WTC11 (cell line): ENCODE measurements around the gene MCRIP2. TPM values are rescaled to one million over a fixed set of nuclear protein-coding genes. Genes with fewer than 3 reads are reported as not detected.
A peak's percentile ranks its signal among the peaks of the same experiment; 100 is the strongest.

ENCODE experiments used
- ATF1 ChIP-seq: sonication (generic); formaldehyde crosslinking; IDR thresholded peaks from 2 replicates; pipeline ENCODE4 v1.8.1; 2023; ENCODE audit warnings: mild to moderate bottlenecking, moderate library complexity, missing genetic modification reagents
- E2F4 ChIP-seq: sonication (generic); formaldehyde crosslinking; IDR thresholded peaks from 2 replicates; pipeline ENCODE4 v1.8.1; 2022; ENCODE audit warnings: low read depth, mild to moderate bottlenecking, moderate library complexity, missing genetic modification reagents, borderline replicate concordance
- E2F5 ChIP-seq: sonication (generic); formaldehyde crosslinking; IDR thresholded peaks from 2 replicates; pipeline ENCODE4 v1.8.1; 2022; ENCODE audit warnings: mild to moderate bottlenecking, moderate library complexity, missing genetic modification reagents
- FOXP1 ChIP-seq: sonication (generic); formaldehyde crosslinking; IDR thresholded peaks from 2 replicates; pipeline ENCODE4 v1.8.0; 2022; ENCODE audit warnings: missing genetic modification reagents, mild to moderate bottlenecking, moderate library complexity, borderline replicate concordance
- GABPB1 ChIP-seq: sonication (generic); formaldehyde crosslinking; IDR thresholded peaks from 2 replicates; pipeline ENCODE4 v1.8.1; 2023; ENCODE audit warnings: mild to moderate bottlenecking, missing genetic modification reagents
- GTF2I ChIP-seq: fragments of 250-450 bp; sonication (Bioruptor Pico); conservative IDR thresholded peaks from 2 replicates; pipeline ENCODE4 v1.4.0; 2021; ENCODE audit warnings: mild to moderate bottlenecking
- JUN ChIP-seq: sonication (generic); formaldehyde crosslinking; IDR thresholded peaks from 2 replicates; pipeline ENCODE4 v1.8.0; 2023; ENCODE audit warnings: mild to moderate bottlenecking, missing genetic modification reagents
- KAT7 ChIP-seq: sonication (generic); formaldehyde crosslinking; IDR thresholded peaks from 2 replicates; pipeline ENCODE4 v1.8.1; 2023; ENCODE audit warnings: missing genetic modification reagents, mild to moderate bottlenecking, borderline replicate concordance
- MYBL2 ChIP-seq: sonication (generic); formaldehyde crosslinking; IDR thresholded peaks from 2 replicates; pipeline ENCODE4 v1.8.1; 2023; ENCODE audit warnings: mild to moderate bottlenecking, moderate library complexity, missing genetic modification reagents
- NR1H2 ChIP-seq: sonication (generic); formaldehyde crosslinking; IDR thresholded peaks from 2 replicates; pipeline ENCODE4 v1.9.0; 2021; ENCODE audit warnings: mild to moderate bottlenecking, moderate library complexity, missing genetic modification reagents
- NR2C2 ChIP-seq: sonication (generic); formaldehyde crosslinking; IDR thresholded peaks from 2 replicates; pipeline ENCODE4 v1.8.0; 2022; ENCODE audit warnings: mild to moderate bottlenecking, missing genetic modification reagents
- NR3C1 ChIP-seq: sonication (generic); formaldehyde crosslinking; conservative IDR thresholded peaks from 2 replicates; pipeline ENCODE4 v1.8.1; 2023; ENCODE audit warnings: low read depth, mild to moderate bottlenecking, missing genetic modification reagents
- RELA ChIP-seq: sonication (generic); formaldehyde crosslinking; IDR thresholded peaks from 2 replicates; pipeline ENCODE4 v1.8.1; 2022; ENCODE audit warnings: missing genetic modification reagents, mild to moderate bottlenecking, borderline replicate concordance
- SP1 ChIP-seq: sonication (generic); formaldehyde crosslinking; conservative IDR thresholded peaks from 2 replicates; pipeline ENCODE4 v1.8.1; 2022; ENCODE audit warnings: missing genetic modification reagents
- USF2 ChIP-seq: sonication (generic); formaldehyde crosslinking; IDR thresholded peaks from 2 replicates; pipeline ENCODE4 v1.8.1; 2023; ENCODE audit warnings: mild to moderate bottlenecking, missing genetic modification reagents, moderate library complexity
- ZBTB21 ChIP-seq: sonication (generic); formaldehyde crosslinking; IDR thresholded peaks from 2 replicates; pipeline ENCODE4 v1.8.1; 2023; ENCODE audit warnings: mild to moderate bottlenecking, missing genetic modification reagents, borderline replicate concordance
- ZNF232 ChIP-seq: sonication (generic); formaldehyde crosslinking; IDR thresholded peaks from 2 replicates; pipeline ENCODE4 v1.8.0; 2022; ENCODE audit warnings: mild to moderate bottlenecking, missing genetic modification reagents
- ZNF396 ChIP-seq: fragments of 250-450 bp; sonication (Bioruptor Pico); IDR thresholded peaks from 2 replicates; pipeline ENCODE4 v1.8.0; 2021; ENCODE audit warnings: mild to moderate bottlenecking, moderate library complexity, borderline replicate concordance
- ZNF416 ChIP-seq: fragments of 250-450 bp; sonication (Bioruptor Pico); IDR thresholded peaks from 2 replicates; pipeline ENCODE4 v1.9.0; 2021; ENCODE audit warnings: mild to moderate bottlenecking, inconsistent platforms
- ZNF532 ChIP-seq: fragments of 250-450 bp; sonication (Bioruptor Pico); IDR thresholded peaks from 2 replicates; pipeline ENCODE4 v1.9.0; 2021; ENCODE audit warnings: mild to moderate bottlenecking, borderline replicate concordance
- ZNF671 ChIP-seq: fragments of 250-450 bp; sonication (Bioruptor Pico); IDR thresholded peaks from 2 replicates; pipeline ENCODE4 v1.8.0; 2021; ENCODE audit warnings: mild to moderate bottlenecking
- total RNA-seq: library from RNA; stranded (reverse); gene quantifications from 3 replicates; pipeline ENCODE4 v1.2.3, GENCODE V29; 2021
- TF ChIP-seq, protein P1 (sequence below): sonication (generic); formaldehyde crosslinking; IDR thresholded peaks from 2 replicates; pipeline ENCODE4 v1.8.0; 2022; ENCODE audit warnings: mild to moderate bottlenecking, missing genetic modification reagents
- TF ChIP-seq, protein P2 (sequence below): sonication (generic); formaldehyde crosslinking; IDR thresholded peaks from 2 replicates; pipeline ENCODE4 v1.8.1; 2022; ENCODE audit warnings: missing genetic modification reagents, borderline replicate concordance
- TF ChIP-seq, protein P3 (sequence below): fragments of 250-450 bp; sonication (Bioruptor Pico); conservative IDR thresholded peaks from 2 replicates; pipeline ENCODE4 v1.9.0; 2021; ENCODE audit warnings: mild to moderate bottlenecking
- TF ChIP-seq, protein P4 (sequence below): sonication (generic); formaldehyde crosslinking; IDR thresholded peaks from 2 replicates; pipeline ENCODE4 v1.8.1; 2023; ENCODE audit warnings: mild to moderate bottlenecking, missing genetic modification reagents

Gene MCRIP2
- total RNA-seq, 1 experiment from 2014 or later: 63.3 TPM

DNA sequence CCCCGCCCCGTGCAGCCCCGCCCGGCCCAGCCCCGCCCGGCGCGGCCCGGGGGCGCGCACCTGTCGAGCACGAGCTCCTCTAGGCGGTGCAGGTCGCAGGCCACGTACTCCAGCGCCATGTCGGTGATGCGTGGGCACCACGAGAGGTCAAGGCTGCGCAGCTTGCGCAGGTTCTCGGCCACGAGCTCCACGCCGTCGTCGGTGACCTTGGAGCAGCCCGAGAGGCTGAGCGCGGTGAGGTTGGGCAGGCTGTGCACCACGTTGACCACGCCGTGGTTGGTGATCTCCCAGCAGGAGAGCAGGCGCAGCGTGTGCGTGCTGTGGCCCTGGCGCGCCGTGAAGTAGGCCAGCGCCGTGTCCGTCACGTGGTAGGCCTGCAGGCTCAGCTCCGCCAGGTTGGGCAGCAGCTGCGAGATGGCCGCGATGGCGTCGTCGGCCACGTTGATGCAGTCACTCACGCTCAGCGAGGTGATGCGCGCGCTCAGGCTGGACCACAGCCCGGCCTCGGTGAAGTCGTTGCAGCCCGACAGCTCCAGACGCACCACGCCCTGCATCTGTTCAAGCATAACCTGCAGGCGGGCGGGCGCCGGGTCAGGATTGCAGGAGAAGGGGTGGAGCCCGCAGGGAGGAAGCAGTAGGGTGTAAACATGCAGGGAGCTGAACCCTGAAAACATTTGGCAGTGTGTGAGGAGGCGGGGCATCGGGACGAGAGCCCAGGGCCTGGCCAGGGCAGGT is 53.9 kb downstream of the MCRIP2 start (continued):
- TF ChIP-seq E2F5 (no peak), ZNF396 (CRISPR knock-in tag) (no peak), KAT7 (CRISPR knock-in tag) (no peak), SP1 (CRISPR knock-in tag) (peak; percentile 60), ZNF416 (CRISPR knock-in tag) (no peak), ZNF232 (0 out of 2 replicates have a peak, but pooled peaks have one; percentile 19), FOXP1 (CRISPR knock-in tag) (peak; percentile 96), E2F4 (CRISPR knock-in tag) (peak; percentile 73; the same call in 1 of the 2 replicates), ZBTB21 (CRISPR knock-in tag) (peak; percentile 89), MYBL2 (CRISPR knock-in tag) (peak; percentile 86), USF2 (peak; percentile 86), ZNF671 (CRISPR knock-in tag) (no peak), JUN (CRISPR knock-in tag) (no peak; the same call in 1 of the 2 replicates), NR2C2 (CRISPR knock-in tag) (no peak), NR3C1 (CRISPR knock-in tag) (no peak), RELA (no peak), GTF2I (CRISPR knock-in tag) (no peak), GABPB1 (CRISPR knock-in tag) (no peak), NR1H2 (no peak), ATF1 (CRISPR knock-in tag) (no peak), ZNF532 (CRISPR knock-in tag) (no peak)
- TF ChIP-seq, protein P1, sequence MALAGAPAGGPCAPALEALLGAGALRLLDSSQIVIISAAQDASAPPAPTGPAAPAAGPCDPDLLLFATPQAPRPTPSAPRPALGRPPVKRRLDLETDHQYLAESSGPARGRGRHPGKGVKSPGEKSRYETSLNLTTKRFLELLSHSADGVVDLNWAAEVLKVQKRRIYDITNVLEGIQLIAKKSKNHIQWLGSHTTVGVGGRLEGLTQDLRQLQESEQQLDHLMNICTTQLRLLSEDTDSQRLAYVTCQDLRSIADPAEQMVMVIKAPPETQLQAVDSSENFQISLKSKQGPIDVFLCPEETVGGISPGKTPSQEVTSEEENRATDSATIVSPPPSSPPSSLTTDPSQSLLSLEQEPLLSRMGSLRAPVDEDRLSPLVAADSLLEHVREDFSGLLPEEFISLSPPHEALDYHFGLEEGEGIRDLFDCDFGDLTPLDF: peak; percentile 77; the same call in 1 of the 2 replicates
- TF ChIP-seq, protein P2, sequence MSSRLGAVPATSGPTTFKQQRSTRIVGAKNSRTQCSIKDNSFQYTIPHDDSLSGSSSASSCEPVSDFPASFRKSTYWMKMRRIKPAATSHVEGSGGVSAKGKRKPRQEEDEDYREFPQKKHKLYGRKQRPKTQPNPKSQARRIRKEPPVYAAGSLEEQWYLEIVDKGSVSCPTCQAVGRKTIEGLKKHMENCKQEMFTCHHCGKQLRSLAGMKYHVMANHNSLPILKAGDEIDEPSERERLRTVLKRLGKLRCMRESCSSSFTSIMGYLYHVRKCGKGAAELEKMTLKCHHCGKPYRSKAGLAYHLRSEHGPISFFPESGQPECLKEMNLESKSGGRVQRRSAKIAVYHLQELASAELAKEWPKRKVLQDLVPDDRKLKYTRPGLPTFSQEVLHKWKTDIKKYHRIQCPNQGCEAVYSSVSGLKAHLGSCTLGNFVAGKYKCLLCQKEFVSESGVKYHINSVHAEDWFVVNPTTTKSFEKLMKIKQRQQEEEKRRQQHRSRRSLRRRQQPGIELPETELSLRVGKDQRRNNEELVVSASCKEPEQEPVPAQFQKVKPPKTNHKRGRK (CRISPR knock-in tag): no peak
- TF ChIP-seq, protein P3, sequence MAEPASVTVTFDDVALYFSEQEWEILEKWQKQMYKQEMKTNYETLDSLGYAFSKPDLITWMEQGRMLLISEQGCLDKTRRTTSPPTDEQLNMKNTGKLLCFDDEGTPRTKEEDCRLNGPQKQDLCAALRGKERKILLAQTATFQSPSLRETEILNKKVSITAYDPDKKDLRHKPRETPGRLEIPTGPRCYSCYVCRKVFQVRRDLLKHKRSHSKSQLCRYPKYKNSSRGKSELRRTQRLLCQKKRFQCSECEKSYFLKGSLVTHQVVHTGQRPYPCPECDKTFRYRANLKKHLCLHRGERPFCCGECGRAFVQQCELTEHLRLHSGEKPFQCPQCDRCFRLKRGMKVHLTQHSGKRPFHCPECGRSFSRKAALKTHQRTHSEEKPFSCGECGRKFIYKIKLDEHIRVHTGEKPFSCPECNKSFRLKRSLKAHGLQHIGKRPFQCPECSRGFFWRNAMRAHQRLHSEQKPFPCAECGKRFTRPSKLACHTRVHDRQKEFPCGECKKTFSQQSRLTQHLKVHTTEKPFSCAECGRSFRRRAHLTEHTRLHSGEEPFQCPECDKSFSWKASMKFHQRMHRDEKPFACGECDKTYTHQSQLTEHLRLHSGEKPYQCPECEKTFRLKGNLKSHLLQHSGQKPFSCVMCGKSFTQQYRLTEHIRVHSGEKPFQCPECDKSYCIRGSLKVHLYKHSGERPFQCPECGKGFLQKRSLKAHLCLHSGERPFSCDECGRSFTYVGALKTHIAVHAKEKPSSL: no peak
- TF ChIP-seq, protein P4, sequence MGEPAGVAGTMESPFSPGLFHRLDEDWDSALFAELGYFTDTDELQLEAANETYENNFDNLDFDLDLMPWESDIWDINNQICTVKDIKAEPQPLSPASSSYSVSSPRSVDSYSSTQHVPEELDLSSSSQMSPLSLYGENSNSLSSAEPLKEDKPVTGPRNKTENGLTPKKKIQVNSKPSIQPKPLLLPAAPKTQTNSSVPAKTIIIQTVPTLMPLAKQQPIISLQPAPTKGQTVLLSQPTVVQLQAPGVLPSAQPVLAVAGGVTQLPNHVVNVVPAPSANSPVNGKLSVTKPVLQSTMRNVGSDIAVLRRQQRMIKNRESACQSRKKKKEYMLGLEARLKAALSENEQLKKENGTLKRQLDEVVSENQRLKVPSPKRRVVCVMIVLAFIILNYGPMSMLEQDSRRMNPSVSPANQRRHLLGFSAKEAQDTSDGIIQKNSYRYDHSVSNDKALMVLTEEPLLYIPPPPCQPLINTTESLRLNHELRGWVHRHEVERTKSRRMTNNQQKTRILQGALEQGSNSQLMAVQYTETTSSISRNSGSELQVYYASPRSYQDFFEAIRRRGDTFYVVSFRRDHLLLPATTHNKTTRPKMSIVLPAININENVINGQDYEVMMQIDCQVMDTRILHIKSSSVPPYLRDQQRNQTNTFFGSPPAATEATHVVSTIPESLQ: no peak
